ENCODE measurements around the gene ZNF407.

DNA sequence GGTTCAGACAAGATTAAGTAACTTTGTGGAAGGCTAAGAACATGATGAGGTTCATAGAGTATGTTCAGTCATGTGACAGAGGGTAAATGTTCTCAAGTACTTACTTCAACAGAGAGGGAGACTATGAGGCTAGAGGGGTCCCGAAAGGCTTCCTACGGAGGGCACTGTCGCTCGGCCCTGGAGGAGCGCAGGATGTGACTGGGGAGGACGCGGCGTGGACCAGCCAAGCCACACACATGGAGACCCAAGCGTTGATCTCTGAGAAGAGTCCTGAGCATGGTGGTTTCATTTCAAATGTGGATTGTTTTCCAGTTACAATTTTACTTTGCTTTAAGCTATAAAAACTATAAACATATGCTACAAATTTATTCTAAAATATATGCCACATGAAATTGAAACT, 383.8 kb downstream of the ZNF407 start:
- TF ChIP-seq TARDBP (IDR thresholded peaks at IDR 0.05) (no peak), FOXM1 (IDR thresholded peaks at IDR 0.05; ENCODE audit: borderline replicate concordance) (no peak), ZNF384 (IDR thresholded peaks at IDR 0.05) (no peak), LEF1 (IDR thresholded peaks at IDR 0.05; ENCODE audit: borderline replicate concordance) (no peak), BHLHE40 (IDR thresholded peaks at IDR 0.05; ENCODE audit: borderline replicate concordance) (no peak)
